Fibroblast of the aortic adventitia (primary cell): ENCODE measurements around the gene JDP2. TPM values are rescaled to one million over a fixed set of nuclear protein-coding genes. Genes with fewer than 3 reads are reported as not detected.

ENCODE experiments used
- DNase-seq: peaks from one replicate; pipeline ENCODE4 v3.0.0-alpha.2; 2010; ENCODE audit warnings: low read depth
- H3K4me3 ChIP-seq: 2 replicates; pipeline ENCODE4 v1.5.1; 2011; ENCODE audit warnings: low read depth, mild to moderate bottlenecking, control low read depth, low read length, moderate library complexity
- total RNA-seq: library from RNA; depleted of rRNA; stranded (reverse); fragments of >200 nt; gene quantifications from 2 replicates; pipeline ENCODE4 v1.2.3, GENCODE V29; 2012; ENCODE audit warnings: low replicate concordance
- TF ChIP-seq, protein P1 (sequence below): IDR thresholded peaks from 2 replicates; pipeline ENCODE4 v1.5.1; 2011; ENCODE audit warnings: mild to moderate bottlenecking, low read length, control low read depth, inconsistent platforms; ENCODE audit not compliant: insufficient read depth

Gene JDP2
- total RNA-seq, 1 donor: 80.1 TPM

DNA sequence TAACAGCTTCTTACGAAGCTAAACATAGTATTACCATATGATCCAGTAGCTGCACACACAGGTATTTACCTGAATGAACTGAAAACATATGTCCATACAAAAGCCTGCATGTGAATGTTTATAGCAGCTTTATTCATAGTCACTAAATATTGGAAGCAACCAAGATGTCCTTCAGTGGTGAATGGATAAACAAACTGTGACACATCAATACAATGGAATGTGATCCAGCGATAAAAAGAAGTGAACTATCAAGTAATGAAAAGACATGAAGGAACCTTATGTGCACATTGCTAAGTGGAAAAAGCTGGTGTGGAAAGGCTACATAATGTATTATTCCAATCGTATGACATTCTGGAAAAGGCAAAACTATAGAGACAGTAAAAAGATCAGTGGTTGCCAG, 38.1 kb upstream of the JDP2 start:
- no peak overlapping the region for H3K4me3 ChIP-seq
- TF ChIP-seq, protein P1, sequence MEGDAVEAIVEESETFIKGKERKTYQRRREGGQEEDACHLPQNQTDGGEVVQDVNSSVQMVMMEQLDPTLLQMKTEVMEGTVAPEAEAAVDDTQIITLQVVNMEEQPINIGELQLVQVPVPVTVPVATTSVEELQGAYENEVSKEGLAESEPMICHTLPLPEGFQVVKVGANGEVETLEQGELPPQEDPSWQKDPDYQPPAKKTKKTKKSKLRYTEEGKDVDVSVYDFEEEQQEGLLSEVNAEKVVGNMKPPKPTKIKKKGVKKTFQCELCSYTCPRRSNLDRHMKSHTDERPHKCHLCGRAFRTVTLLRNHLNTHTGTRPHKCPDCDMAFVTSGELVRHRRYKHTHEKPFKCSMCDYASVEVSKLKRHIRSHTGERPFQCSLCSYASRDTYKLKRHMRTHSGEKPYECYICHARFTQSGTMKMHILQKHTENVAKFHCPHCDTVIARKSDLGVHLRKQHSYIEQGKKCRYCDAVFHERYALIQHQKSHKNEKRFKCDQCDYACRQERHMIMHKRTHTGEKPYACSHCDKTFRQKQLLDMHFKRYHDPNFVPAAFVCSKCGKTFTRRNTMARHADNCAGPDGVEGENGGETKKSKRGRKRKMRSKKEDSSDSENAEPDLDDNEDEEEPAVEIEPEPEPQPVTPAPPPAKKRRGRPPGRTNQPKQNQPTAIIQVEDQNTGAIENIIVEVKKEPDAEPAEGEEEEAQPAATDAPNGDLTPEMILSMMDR: no peak
- DNase-seq: no peak

DNA sequence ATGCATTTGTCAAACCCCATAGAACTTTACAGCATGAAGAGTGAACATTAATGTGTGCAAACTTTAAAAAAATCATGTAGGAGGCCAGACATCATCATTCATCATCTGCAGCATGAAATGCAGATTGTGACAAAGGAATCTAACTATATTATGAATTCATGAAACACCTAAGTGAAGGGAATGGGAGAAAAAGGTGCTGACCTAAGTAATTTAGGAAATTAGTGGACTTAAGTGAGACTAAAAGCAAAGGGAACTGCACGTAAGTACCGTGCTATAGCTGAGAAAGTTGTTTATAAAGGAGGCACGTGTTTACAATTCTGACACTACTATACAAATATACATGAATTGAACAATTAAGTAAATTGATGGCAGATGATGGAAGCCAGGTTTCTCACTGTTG, 37.6 kb upstream of the JDP2 start:
- DNase-seq: no peak
- no peak overlapping the region for H3K4me3 ChIP-seq
- TF ChIP-seq, protein P1: no peak

DNA sequence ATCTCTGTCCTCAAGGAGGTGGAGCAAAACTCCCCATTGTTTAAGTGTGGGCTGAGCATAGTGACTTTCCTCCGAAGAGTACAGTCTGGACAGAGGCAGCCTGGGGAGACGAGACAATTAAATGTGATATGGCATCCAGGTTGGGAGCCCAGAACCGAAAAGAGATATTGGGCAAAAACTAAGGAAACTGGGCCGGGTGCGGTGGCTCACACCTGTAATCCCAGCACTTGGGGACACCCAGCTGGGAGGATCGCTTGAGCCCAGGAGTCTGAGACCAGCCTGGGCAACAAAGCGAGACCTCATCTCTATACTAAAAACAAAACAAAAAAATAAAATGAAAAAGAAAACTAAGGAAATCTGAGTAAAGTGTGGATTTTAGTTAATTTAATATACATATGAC, 35.9 kb upstream of the JDP2 start:
- no peak for DNase-seq
- no peak overlapping the region for H3K4me3 ChIP-seq
- TF ChIP-seq, protein P1: no peak

DNA sequence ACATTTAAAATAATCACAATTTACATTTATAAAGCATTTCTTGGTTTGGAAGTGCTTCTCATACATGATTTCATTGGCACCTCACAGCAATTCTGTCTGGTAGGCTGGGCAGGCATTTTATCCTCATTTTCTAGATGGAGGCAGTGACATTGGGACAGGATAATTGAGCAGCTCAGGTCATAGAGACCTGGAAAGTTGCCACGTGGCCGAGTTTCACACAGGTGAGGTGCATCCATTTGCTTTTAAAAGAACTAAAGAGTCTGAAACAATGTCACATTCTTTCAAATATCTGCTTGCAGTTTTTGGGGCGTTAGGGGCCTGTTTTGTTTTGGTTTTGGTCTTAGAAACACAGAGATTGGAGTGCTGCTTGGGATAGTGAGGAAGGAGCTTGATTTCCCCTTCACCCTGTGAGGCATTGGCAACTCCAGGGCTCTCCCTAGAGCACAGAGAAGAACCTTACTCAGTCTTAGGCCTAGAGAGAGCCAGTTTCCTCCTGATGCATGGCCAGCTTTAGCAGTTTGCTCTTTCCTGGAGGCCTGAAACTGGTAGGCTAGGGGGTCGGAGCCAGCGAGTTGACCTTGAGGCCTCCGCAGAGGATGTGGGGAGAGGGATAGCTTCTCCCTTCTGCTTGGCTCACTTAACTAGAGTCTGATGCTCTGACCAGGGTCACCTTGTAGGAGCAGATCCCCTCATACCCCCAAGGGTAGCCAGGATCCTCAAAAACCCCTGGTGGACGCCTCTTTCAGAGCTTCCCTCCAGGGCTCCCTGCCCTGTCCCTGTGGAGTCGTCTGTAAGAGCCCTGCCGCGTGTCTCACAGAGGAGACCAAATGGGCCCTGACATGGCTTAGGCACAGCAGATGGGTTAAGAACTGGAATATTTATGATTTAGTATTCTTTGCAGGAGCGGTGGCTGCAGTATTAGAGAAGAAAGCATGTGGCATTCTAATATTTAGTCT, 34.9 kb upstream of the JDP2 start:
- no peak for DNase-seq
- TF ChIP-seq, protein P1: no peak
- H3K4me3 ChIP-seq: no peak overlapping the region

DNA sequence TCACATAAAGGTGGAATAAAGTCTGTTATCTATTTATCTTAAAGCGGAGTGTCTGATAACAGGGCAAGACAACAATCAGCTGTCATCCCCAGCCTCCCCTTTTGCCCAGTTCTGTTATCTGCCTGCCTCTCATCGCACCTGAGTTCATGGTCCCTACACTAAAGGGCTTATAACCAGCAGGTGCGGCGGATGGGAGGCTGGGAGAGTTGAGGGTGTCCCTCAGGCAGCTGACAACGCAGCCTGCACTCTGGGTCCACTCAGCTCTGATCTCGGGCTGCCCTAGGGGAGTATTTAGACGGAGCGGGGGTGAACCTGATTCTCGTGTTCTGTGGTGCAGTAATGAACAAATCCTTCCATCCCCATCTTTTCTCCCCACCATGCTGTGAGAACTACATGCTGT, 34.0 kb upstream of the JDP2 start:
- DNase-seq: no peak
- TF ChIP-seq, protein P1: no peak
- no peak overlapping the region for H3K4me3 ChIP-seq

DNA sequence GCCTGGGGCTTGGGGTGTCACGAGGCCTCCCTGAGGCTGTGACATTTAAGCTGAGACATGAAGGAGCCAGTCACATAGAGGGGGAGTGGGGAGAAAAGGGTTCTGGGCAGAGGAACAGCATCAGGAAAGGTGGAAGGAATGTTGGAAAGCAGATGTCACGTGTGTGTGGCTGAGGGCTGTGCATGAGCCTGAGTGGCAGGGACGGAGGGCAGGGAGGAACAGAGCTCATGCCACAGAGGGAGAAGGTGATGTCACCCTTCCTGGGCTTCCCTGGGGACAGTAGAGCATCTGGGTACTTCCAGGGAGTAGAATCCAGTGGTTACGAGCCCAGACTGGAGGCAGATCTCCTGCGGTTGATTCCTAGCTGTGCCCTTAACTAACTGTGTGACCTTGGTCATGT, 32.0 kb upstream of the JDP2 start:
- no peak overlapping the region for H3K4me3 ChIP-seq
- no peak for DNase-seq
- TF ChIP-seq, protein P1: no peak
